LNCaP clone FGC (cell line): Measurements from ENCODE around the gene NR3C1.

Experiments
- DNase-seq: peaks from one replicate; pipeline ENCODE4 v3.0.0-alpha.2; 2011; ENCODE audit warnings: low read depth
- H3K4me3 ChIP-seq: 2 replicates; pipeline ENCODE4 v1.5.1; 2011; ENCODE audit warnings: mild to moderate bottlenecking, low read depth, low read length, control low read depth
- TF ChIP-seq, protein P1 (sequence below): IDR thresholded peaks from 2 replicates; pipeline ENCODE4 v1.5.1; 2012; ENCODE audit warnings: mild to moderate bottlenecking; ENCODE audit not compliant: control insufficient read depth, insufficient read depth; ENCODE audit errors: extremely low read depth

Gene NR3C1

DNA sequence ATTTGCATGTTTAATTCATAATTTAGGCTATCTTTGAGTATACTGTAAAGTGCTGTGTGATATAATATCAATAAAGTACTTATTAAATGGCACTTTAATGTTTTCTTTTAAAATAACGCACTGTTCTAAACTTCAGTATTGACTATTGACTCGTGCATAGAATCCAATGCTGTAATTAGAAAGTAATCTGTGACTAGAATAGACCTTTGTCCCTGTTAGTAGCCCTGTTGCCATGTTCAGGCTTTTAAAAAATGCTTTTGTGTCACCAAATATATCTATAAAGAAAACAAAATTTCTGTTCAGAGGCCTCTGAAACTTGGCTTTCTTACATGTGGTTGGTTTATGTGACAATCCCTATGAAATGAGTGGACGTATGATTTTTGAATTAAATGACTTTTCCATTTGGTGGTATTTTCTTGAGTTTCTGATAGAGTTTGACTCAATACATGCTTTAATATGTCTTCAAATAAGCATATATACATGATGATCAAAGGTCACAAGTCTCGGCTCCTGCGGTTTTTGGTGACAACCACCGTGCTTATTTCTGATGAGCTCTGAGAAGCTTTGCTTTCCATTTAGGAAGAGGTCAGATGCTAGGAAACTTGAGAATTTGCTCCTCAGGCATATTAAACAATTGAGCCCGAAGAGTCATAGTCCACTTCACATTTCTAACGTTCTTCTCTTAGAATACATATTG, 174.7 kb downstream of the NR3C1 start:
- DNase-seq: no peak
- TF ChIP-seq, protein P1, sequence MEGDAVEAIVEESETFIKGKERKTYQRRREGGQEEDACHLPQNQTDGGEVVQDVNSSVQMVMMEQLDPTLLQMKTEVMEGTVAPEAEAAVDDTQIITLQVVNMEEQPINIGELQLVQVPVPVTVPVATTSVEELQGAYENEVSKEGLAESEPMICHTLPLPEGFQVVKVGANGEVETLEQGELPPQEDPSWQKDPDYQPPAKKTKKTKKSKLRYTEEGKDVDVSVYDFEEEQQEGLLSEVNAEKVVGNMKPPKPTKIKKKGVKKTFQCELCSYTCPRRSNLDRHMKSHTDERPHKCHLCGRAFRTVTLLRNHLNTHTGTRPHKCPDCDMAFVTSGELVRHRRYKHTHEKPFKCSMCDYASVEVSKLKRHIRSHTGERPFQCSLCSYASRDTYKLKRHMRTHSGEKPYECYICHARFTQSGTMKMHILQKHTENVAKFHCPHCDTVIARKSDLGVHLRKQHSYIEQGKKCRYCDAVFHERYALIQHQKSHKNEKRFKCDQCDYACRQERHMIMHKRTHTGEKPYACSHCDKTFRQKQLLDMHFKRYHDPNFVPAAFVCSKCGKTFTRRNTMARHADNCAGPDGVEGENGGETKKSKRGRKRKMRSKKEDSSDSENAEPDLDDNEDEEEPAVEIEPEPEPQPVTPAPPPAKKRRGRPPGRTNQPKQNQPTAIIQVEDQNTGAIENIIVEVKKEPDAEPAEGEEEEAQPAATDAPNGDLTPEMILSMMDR: no peak
- no peak overlapping the region for H3K4me3 ChIP-seq
